ENCODE measurements around the gene AUH. TPM values are rescaled to one million over a fixed set of nuclear protein-coding genes. Genes with fewer than 3 reads are reported as not detected.

The AUH gene
- total RNA-seq, 1 donor from 2014 or later, result 9.8 TPM

GRCh38 chr9:91289244-91289643 is 72.5 kb downstream of the AUH start:
- H4K20me1 ChIP-seq (ENCODE audit: insufficient read depth, low read length), result no peaks in the 10 kb centered on the region
- no peaks in the 10 kb centered on the region for H3K27me3 Mint-ChIP-seq (ENCODE audit: low read depth, unreplicated experiment)
- no peak overlapping the region for H3K4me2 ChIP-seq (ENCODE audit: low read length)
- TF ChIP-seq EZH2 (IDR thresholded peaks at IDR 0.05; ENCODE audit: insufficient read depth, low read length), result no peak
- TF ChIP-seq CTCF (IDR thresholded peaks at IDR 0.05; ENCODE audit: insufficient read depth, low read depth, low read length), result no peak
- no peaks in the 10 kb centered on the region for H3K9me3 Mint-ChIP-seq (ENCODE audit: unreplicated experiment)
- H2AFZ ChIP-seq (ENCODE audit: low read depth, low read length), result no peak overlapping the region
- DNase-seq (ENCODE audit: low read depth), result no peak
- H3K4me3 ChIP-seq (ENCODE audit: insufficient read depth, low read depth, low read length), result no peak overlapping the region
- H3K27me3 ChIP-seq (ENCODE audit: insufficient read depth, low read length), result no peaks in the 10 kb centered on the region
- H3K79me2 ChIP-seq (ENCODE audit: insufficient read depth, low read length), result no peaks in the 10 kb centered on the region
- H3K4me1 ChIP-seq (ENCODE audit: insufficient read depth, low read length), result no peaks in the 10 kb centered on the region
- H3K36me3 ChIP-seq (ENCODE audit: insufficient read depth, low read length), result no peaks in the 10 kb centered on the region
- no peak overlapping the region for H3K27ac Mint-ChIP-seq (ENCODE audit: unreplicated experiment)
- FAIRE-seq, result no peak
- H3K36me3 Mint-ChIP-seq (ENCODE audit: low read depth, unreplicated experiment), result peaks cover 14% of the 10 kb centered on the region
- no peak overlapping the region for H3K27ac ChIP-seq (ENCODE audit: low read depth, low read length)
- H3K4me3 Mint-ChIP-seq (ENCODE audit: unreplicated experiment), result no peak overlapping the region
- H3K9ac ChIP-seq (ENCODE audit: low read length), result no peak overlapping the region
- H3K9me3 ChIP-seq (ENCODE audit: insufficient read depth, low read depth, low read length), result no peaks in the 10 kb centered on the region
- no peaks in the 10 kb centered on the region for H3K4me1 Mint-ChIP-seq (ENCODE audit: low read depth, unreplicated experiment)

- DNase-seq (ENCODE audit: low read depth) (peak; percentile 9), FAIRE-seq (no peak)
- Histone ChIP-seq H3K9me3 (ENCODE audit: insufficient read depth, low read depth, low read length) (no peaks in the 10 kb centered on the region), H3K4me1 (ENCODE audit: insufficient read depth, low read length) (no peaks in the 10 kb centered on the region), H3K27ac (ENCODE audit: low read depth, low read length) (no peak overlapping the region), H4K20me1 (ENCODE audit: insufficient read depth, low read length) (no peaks in the 10 kb centered on the region), H3K4me2 (ENCODE audit: low read length) (no peak overlapping the region), H3K9ac (ENCODE audit: low read length) (no peak overlapping the region), H3K79me2 (ENCODE audit: insufficient read depth, low read length) (no peaks in the 10 kb centered on the region), H3K4me3 (ENCODE audit: insufficient read depth, low read depth, low read length) (no peak overlapping the region), H2AFZ (ENCODE audit: low read depth, low read length) (no peak overlapping the region), H3K36me3 (ENCODE audit: insufficient read depth, low read length) (no peaks in the 10 kb centered on the region), H3K27me3 (ENCODE audit: insufficient read depth, low read length) (no peaks in the 10 kb centered on the region)
- Mint-ChIP-seq H3K4me3 (ENCODE audit: unreplicated experiment) (no peak overlapping the region), H3K4me1 (ENCODE audit: low read depth, unreplicated experiment) (peaks cover 10% of the 10 kb centered on the region), H3K27me3 (ENCODE audit: low read depth, unreplicated experiment) (no peaks in the 10 kb centered on the region), H3K27ac (ENCODE audit: unreplicated experiment) (no peak overlapping the region), H3K36me3 (ENCODE audit: low read depth, unreplicated experiment) (no peaks in the 10 kb centered on the region), H3K9me3 (ENCODE audit: unreplicated experiment) (peaks cover 2% of the 10 kb centered on the region)
- TF ChIP-seq EZH2 (IDR thresholded peaks at IDR 0.05; ENCODE audit: insufficient read depth, low read length) (no peak), CTCF (IDR thresholded peaks at IDR 0.05; ENCODE audit: insufficient read depth, low read depth, low read length) (no peak)
Observed at GRCh38 chr9:91285729-91286353, 75.9 kb downstream of the AUH start.

- H3K27me3 ChIP-seq (ENCODE audit: insufficient read depth, low read length), result no peaks in the 10 kb centered on the region
- no peak overlapping the region for H3K27ac ChIP-seq (ENCODE audit: low read depth, low read length)
- peaks cover 2% of the 10 kb centered on the region for H3K9me3 Mint-ChIP-seq (ENCODE audit: unreplicated experiment)
- DNase-seq (ENCODE audit: low read depth) (no peak), FAIRE-seq (no peak)
- TF ChIP-seq CTCF (IDR thresholded peaks at IDR 0.05; ENCODE audit: insufficient read depth, low read depth, low read length), result no peak
- no peak for TF ChIP-seq EZH2 (IDR thresholded peaks at IDR 0.05; ENCODE audit: insufficient read depth, low read length)
- no peak overlapping the region for H2AFZ ChIP-seq (ENCODE audit: low read depth, low read length)
- peak overlapping the region; percentile 22 for H3K27ac Mint-ChIP-seq (ENCODE audit: unreplicated experiment)
- peaks cover 5% of the 10 kb centered on the region for H3K36me3 Mint-ChIP-seq (ENCODE audit: low read depth, unreplicated experiment)
- H4K20me1 ChIP-seq (ENCODE audit: insufficient read depth, low read length), result no peaks in the 10 kb centered on the region
- H3K9ac ChIP-seq (ENCODE audit: low read length), result no peak overlapping the region
- H3K4me3 Mint-ChIP-seq (ENCODE audit: unreplicated experiment), result no peak overlapping the region
- H3K4me3 ChIP-seq (ENCODE audit: insufficient read depth, low read depth, low read length), result no peak overlapping the region
- H3K27me3 Mint-ChIP-seq (ENCODE audit: low read depth, unreplicated experiment), result no peaks in the 10 kb centered on the region
- no peaks in the 10 kb centered on the region for H3K79me2 ChIP-seq (ENCODE audit: insufficient read depth, low read length)
- H3K9me3 ChIP-seq (ENCODE audit: insufficient read depth, low read depth, low read length), result no peaks in the 10 kb centered on the region
- no peaks in the 10 kb centered on the region for H3K36me3 ChIP-seq (ENCODE audit: insufficient read depth, low read length)
- no peaks in the 10 kb centered on the region for H3K4me1 ChIP-seq (ENCODE audit: insufficient read depth, low read length)
- no peak overlapping the region for H3K4me2 ChIP-seq (ENCODE audit: low read length)
- peaks cover 10% of the 10 kb centered on the region for H3K4me1 Mint-ChIP-seq (ENCODE audit: low read depth, unreplicated experiment)
Observed at GRCh38 chr9:91282292-91282691, 79.4 kb downstream of the AUH start.
